Mammary epithelial cell (primary cell): ENCODE results near the gene DENND1C.

ENCODE experiments used
- EZH2 ChIP-seq: IDR thresholded peaks from 2 replicates; pipeline ENCODE4 v1.6.1; 2012; ENCODE audit warnings: low read length, inconsistent platforms, borderline replicate concordance
- TF ChIP-seq, protein P1 (sequence below), 2 donors: IDR thresholded peaks in 1 of 2; conservative IDR thresholded peaks in 1 of 2; 2 replicates each; pipeline ENCODE4 v1.5.1; 2011 to 2012; ENCODE audit warnings: inconsistent platforms in 2 of 2, low read length in 2 of 2, mild to moderate bottlenecking in 2 of 2, control low read depth in 1 of 2, low read depth in 1 of 2; ENCODE audit not compliant: insufficient read depth in 1 of 2; ENCODE audit errors: extremely low read depth in 1 of 2

DNA sequence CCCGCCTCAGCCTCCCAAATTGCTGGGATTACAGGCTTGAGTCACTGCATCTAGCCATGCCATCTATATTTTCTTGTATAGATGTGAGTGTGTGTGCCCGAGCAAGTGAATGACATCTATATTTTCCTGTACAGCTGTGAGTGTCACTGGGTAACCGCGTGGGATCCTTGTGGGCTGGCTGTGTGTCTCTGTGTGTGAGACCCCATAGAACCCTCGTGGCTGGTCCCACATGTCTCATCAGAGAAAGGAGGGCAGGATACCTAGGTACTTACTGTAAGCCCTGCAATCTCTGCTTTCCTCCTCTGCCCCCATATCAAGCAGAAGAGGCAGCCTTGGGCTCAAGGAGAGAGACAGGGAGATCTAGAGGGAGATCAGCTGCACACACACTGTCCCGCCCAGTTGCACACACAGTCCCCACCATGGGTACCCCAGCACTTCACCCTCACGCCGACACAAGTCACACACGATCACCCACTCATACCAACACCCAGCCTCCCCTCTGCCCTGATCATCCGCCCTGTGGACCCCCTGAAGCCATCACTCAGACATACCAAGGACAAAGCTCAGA is 655 bp downstream of the DENND1C start:
- TF ChIP-seq, protein P1, sequence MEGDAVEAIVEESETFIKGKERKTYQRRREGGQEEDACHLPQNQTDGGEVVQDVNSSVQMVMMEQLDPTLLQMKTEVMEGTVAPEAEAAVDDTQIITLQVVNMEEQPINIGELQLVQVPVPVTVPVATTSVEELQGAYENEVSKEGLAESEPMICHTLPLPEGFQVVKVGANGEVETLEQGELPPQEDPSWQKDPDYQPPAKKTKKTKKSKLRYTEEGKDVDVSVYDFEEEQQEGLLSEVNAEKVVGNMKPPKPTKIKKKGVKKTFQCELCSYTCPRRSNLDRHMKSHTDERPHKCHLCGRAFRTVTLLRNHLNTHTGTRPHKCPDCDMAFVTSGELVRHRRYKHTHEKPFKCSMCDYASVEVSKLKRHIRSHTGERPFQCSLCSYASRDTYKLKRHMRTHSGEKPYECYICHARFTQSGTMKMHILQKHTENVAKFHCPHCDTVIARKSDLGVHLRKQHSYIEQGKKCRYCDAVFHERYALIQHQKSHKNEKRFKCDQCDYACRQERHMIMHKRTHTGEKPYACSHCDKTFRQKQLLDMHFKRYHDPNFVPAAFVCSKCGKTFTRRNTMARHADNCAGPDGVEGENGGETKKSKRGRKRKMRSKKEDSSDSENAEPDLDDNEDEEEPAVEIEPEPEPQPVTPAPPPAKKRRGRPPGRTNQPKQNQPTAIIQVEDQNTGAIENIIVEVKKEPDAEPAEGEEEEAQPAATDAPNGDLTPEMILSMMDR (conservative IDR thresholded peaks at IDR 0.05 in 1 of 2, IDR thresholded peaks at IDR 0.05 in 1 of 2; ENCODE audit: extremely low read depth in 1 of 2, insufficient read depth in 1 of 2, low read depth in 1 of 2, low read length in 2 of 2) = no peak
- no peak for TF ChIP-seq EZH2
